ENCODE data around the gene NEUROD6. TPM values are rescaled to one million over a fixed set of nuclear protein-coding genes. Genes with fewer than 3 reads are reported as not detected.

Gene NEUROD6
- total RNA-seq, 1 experiment from 2014 or later: not detected

Other genes with a start within 250 kb of the NEUROD6 start
- gene ITPRID1, start 173.4 kb upstream of the NEUROD6 start, total RNA-seq (2014; rRNA removed; shearing (Covaris generic)): not detected in 2 replicates